ENCODE results near the gene CACNB2.

Gene CACNB2

DNA sequence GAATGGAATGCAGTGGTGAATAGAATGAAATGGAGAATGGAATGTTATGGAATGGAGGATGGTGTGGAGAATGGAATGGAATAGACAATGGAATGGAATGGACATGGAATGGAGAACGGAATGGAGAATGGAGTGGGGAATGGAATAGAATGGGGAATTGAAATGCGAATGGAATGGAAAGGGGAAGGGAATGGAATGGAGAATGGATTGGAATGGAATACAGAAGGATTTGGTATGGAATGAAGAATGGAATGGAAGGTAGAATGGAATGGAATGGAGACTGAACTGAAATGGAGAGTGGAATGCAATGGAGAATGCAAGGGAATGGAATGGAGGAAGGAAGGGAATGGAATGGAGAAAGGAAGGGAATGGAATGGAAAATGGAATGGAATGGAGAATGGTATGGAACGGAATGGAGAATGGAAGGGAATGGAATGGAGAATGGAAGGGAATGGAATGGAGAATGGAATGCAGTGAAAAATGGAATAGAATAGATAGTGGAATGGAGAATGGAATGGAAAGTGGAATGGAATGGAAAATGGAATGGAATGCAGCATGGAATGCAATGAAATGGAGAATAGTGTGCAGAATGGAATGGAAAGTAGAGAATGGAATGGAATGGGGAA is 416.4 kb downstream of the CACNB2 start:
- Histone ChIP-seq H3K4me2 (ENCODE audit: low read length) (no peak overlapping the region), H3K36me3 (ENCODE audit: control insufficient read depth, low read length) (peaks cover 45% of the 10 kb centered on the region), H4K20me1 (ENCODE audit: control insufficient read depth, insufficient read depth, low read depth, low read length) (no peaks in the 10 kb centered on the region), H3K27ac (ENCODE audit: low read depth, low read length) (no peak overlapping the region), H3K79me2 (ENCODE audit: control insufficient read depth, low read length) (no peaks in the 10 kb centered on the region), H3F3A (ENCODE audit: control insufficient read depth, insufficient read depth) (no peaks in the 10 kb centered on the region), H3K9me3 (ENCODE audit: control insufficient read depth, insufficient read depth, low read length) (peaks cover 6% of the 10 kb centered on the region; the same call in 1 of the 2 replicates), H3K9me2 (replicated peaks; ENCODE audit: control insufficient read depth, low read length) (no peaks in the 10 kb centered on the region; the same call in 1 of the 2 replicates), H3K4me3 (ENCODE audit: low read length) (no peak overlapping the region), H3K27me3 (ENCODE audit: control insufficient read depth, low read length) (no peaks in the 10 kb centered on the region), H3K4me1 (ENCODE audit: control insufficient read depth, low read length) (no peaks in the 10 kb centered on the region)
- TF ChIP-seq, protein P1, sequence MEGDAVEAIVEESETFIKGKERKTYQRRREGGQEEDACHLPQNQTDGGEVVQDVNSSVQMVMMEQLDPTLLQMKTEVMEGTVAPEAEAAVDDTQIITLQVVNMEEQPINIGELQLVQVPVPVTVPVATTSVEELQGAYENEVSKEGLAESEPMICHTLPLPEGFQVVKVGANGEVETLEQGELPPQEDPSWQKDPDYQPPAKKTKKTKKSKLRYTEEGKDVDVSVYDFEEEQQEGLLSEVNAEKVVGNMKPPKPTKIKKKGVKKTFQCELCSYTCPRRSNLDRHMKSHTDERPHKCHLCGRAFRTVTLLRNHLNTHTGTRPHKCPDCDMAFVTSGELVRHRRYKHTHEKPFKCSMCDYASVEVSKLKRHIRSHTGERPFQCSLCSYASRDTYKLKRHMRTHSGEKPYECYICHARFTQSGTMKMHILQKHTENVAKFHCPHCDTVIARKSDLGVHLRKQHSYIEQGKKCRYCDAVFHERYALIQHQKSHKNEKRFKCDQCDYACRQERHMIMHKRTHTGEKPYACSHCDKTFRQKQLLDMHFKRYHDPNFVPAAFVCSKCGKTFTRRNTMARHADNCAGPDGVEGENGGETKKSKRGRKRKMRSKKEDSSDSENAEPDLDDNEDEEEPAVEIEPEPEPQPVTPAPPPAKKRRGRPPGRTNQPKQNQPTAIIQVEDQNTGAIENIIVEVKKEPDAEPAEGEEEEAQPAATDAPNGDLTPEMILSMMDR (IDR thresholded peaks at IDR 0.05; ENCODE audit: low read depth, low read length, poor library complexity, severe bottlenecking): no peak
- no peak for TF ChIP-seq EZH2phosphoT487 (IDR thresholded peaks at IDR 0.05; ENCODE audit: borderline replicate concordance, low read length)

DNA sequence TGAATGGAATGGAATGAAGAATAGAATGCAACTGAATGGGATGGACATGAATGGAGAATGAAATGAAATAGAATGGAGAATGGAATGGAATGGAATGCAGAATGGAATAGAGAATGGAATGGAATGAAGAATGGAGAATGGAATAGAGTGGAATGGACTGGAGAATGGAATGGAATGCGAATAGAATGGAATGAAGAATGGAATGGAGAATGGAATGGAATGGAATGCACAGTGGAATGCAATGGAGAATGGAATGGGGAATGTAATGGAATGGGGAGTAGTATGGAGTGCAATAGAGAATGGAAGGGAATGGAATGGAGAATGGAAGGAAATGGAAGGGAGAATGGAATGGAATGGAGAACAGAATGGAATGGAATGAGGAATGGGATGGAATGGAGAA is 417.7 kb downstream of the CACNB2 start:
- H3K27me3 ChIP-seq (ENCODE audit: control insufficient read depth, low read length): no peaks in the 10 kb centered on the region
- no peak for TF ChIP-seq EZH2phosphoT487 (IDR thresholded peaks at IDR 0.05; ENCODE audit: borderline replicate concordance, low read length)
- TF ChIP-seq, protein P1 (IDR thresholded peaks at IDR 0.05; ENCODE audit: low read depth, low read length, poor library complexity, severe bottlenecking): no peak
- H3K9me3 ChIP-seq (ENCODE audit: control insufficient read depth, insufficient read depth, low read length): peaks cover 6% of the 10 kb centered on the region; the same call in 1 of the 2 replicates
- H3K4me2 ChIP-seq (ENCODE audit: low read length): no peak overlapping the region
- no peak overlapping the region for H3K4me3 ChIP-seq (ENCODE audit: low read length)
- no peaks in the 10 kb centered on the region for H3K79me2 ChIP-seq (ENCODE audit: control insufficient read depth, low read length)
- no peak overlapping the region for H3K27ac ChIP-seq (ENCODE audit: low read depth, low read length)
- no peaks in the 10 kb centered on the region for H3F3A ChIP-seq (ENCODE audit: control insufficient read depth, insufficient read depth)
- peaks cover 33% of the 10 kb centered on the region for H3K36me3 ChIP-seq (ENCODE audit: control insufficient read depth, low read length)
- no peaks in the 10 kb centered on the region for H4K20me1 ChIP-seq (ENCODE audit: control insufficient read depth, insufficient read depth, low read depth, low read length)
- H3K4me1 ChIP-seq (ENCODE audit: control insufficient read depth, low read length): no peaks in the 10 kb centered on the region
- no peaks in the 10 kb centered on the region for H3K9me2 ChIP-seq (replicated peaks; ENCODE audit: control insufficient read depth, low read length)

DNA sequence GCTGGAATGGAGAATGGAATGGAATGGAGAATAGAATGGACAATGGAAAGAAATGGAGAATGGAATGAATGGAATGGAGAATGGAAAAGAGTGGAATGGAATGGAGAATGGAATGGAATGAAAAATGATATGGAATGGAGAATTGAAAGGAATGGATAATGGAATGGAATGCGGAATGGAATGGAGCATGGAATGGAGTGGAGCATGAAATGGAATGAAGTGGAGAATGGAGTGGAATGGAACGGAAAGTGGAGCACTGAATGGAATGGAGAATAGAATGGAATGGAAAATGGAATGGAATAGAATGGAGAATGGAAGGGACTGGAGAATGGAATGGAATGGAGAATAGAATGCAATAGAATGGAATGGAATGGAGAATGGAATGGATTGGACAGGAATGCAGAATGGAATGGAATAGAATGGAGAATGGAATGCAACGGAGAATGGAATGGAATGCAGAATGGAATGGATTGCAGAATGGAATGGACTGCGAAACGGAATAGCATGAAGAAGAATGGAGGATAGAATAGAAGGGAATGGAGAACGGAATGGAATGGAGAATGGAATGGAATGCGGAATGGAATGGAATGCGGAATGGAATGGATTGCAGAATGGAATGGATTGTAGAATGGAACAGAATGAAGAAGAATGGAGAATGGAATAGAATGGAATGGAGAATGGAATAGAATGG is 421.8 kb downstream of the CACNB2 start:
- peaks cover 11% of the 10 kb centered on the region; the same call in 1 of the 2 replicates for H3K36me3 ChIP-seq (ENCODE audit: control insufficient read depth, low read length)
- no peak overlapping the region for H3K4me2 ChIP-seq (ENCODE audit: low read length)
- H3K27ac ChIP-seq (ENCODE audit: low read depth, low read length): no peak overlapping the region
- no peaks in the 10 kb centered on the region for H3K4me1 ChIP-seq (ENCODE audit: control insufficient read depth, low read length)
- no peaks in the 10 kb centered on the region for H3K79me2 ChIP-seq (ENCODE audit: control insufficient read depth, low read length)
- H3K27me3 ChIP-seq (ENCODE audit: control insufficient read depth, low read length): no peaks in the 10 kb centered on the region
- peaks cover 18% of the 10 kb centered on the region; the same call in 1 of the 2 replicates for H3K9me3 ChIP-seq (ENCODE audit: control insufficient read depth, insufficient read depth, low read length)
- no peaks in the 10 kb centered on the region for H4K20me1 ChIP-seq (ENCODE audit: control insufficient read depth, insufficient read depth, low read depth, low read length)
- no peak overlapping the region for H3K4me3 ChIP-seq (ENCODE audit: low read length)
- H3K9me2 ChIP-seq (replicated peaks; ENCODE audit: control insufficient read depth, low read length): no peaks in the 10 kb centered on the region
- H3F3A ChIP-seq (ENCODE audit: control insufficient read depth, insufficient read depth): no peaks in the 10 kb centered on the region
- TF ChIP-seq EZH2phosphoT487 (IDR thresholded peaks at IDR 0.05; ENCODE audit: borderline replicate concordance, low read length): no peak
- TF ChIP-seq, protein P1 (IDR thresholded peaks at IDR 0.05; ENCODE audit: low read depth, low read length, poor library complexity, severe bottlenecking): no peak

All from DOHH2 (cell line).